Loucy (cell line): ENCODE results near the gene RAPSN.

Experiments used
- H2AFZ ChIP-seq: fragments of 200-600 bp; sonication (generic); 2 replicates; pipeline ENCODE4 v1.6.0; 2016; ENCODE audit warnings: antibody characterized with exemption, mild to moderate bottlenecking, low read length, moderate library complexity
- H3F3A ChIP-seq: fragments of 200-600 bp; 2 replicates; pipeline ENCODE4 v1.6.0; 2016; ENCODE audit warnings: antibody characterized with exemption, low read depth, mild to moderate bottlenecking
- H3K27me3 ChIP-seq: fragments of 200-600 bp; sonication (generic); 2 replicates; pipeline ENCODE4 v1.6.1; 2014; ENCODE audit warnings: low read length, mild to moderate bottlenecking; ENCODE audit not compliant: insufficient read depth, poor library complexity, severe bottlenecking
- H3K36me3 ChIP-seq: fragments of 200-600 bp; sonication (generic); 2 replicates; pipeline ENCODE4 v1.6.1; 2016; ENCODE audit warnings: low read length; ENCODE audit not compliant: insufficient read depth
- H3K4me1 ChIP-seq: fragments of 200-600 bp; sonication (generic); 2 replicates; pipeline ENCODE4 v1.5.1; 2014; ENCODE audit warnings: low read length, mild to moderate bottlenecking; ENCODE audit not compliant: insufficient read depth, poor library complexity, severe bottlenecking
- H3K4me2 ChIP-seq: fragments of 200-600 bp; sonication (generic); 2 replicates; pipeline ENCODE4 v1.6.0; 2014; ENCODE audit warnings: antibody characterized with exemption, low read length, low read depth, mild to moderate bottlenecking; ENCODE audit not compliant: poor library complexity, severe bottlenecking
- H3K4me3 ChIP-seq: fragments of 200-600 bp; sonication (generic); 2 replicates; pipeline ENCODE4 v1.5.1; 2014; ENCODE audit warnings: low read length, mild to moderate bottlenecking, mixed read lengths; ENCODE audit not compliant: poor library complexity, severe bottlenecking
- H3K79me2 ChIP-seq: fragments of 200-600 bp; sonication (generic); 2 replicates; pipeline ENCODE4 v1.6.1; 2014; ENCODE audit warnings: low read length; ENCODE audit not compliant: insufficient read depth
- H3K9ac ChIP-seq: fragments of 200-600 bp; sonication (generic); 2 replicates; pipeline ENCODE4 v1.6.0; 2014; ENCODE audit warnings: mild to moderate bottlenecking, low read depth, low read length, moderate library complexity; ENCODE audit not compliant: poor library complexity, severe bottlenecking
- H3K9me2 ChIP-seq: fragments of 200-600 bp; sonication (generic); replicated peaks from 2 replicates; pipeline ENCODE4 v1.6.1; 2016; ENCODE audit warnings: low read depth, low read length, mixed read lengths
- H3K9me3 ChIP-seq: fragments of 200-600 bp; sonication (generic); 2 replicates; pipeline ENCODE4 v1.6.1; 2014; ENCODE audit warnings: mild to moderate bottlenecking, antibody characterized with exemption, low read length, low read depth; ENCODE audit not compliant: insufficient read depth
- H4K20me1 ChIP-seq: fragments of 200-600 bp; sonication (generic); 2 replicates; pipeline ENCODE4 v1.6.0; 2014; ENCODE audit warnings: antibody characterized with exemption, low read length, mild to moderate bottlenecking; ENCODE audit not compliant: insufficient read depth, poor library complexity, severe bottlenecking
- CTCF ChIP-seq: fragments of 200-600 bp; sonication (generic); conservative IDR thresholded peaks from 2 replicates; pipeline ENCODE4 v1.5.1; 2014; ENCODE audit warnings: mild to moderate bottlenecking, antibody characterized with exemption, low read length
- EZH2phosphoT487 ChIP-seq: fragments of 200-600 bp; IDR thresholded peaks from 2 replicates; pipeline ENCODE4 v1.6.1; 2018; ENCODE audit warnings: antibody characterized with exemption, mild to moderate bottlenecking, moderate library complexity, borderline replicate concordance

Gene RAPSN

GRCh38 chr11:47387944-47388696, 60.8 kb downstream of the RAPSN start:
- H3K4me1 ChIP-seq: peaks cover 44% of the 10 kb centered on the region
- H3K4me3 ChIP-seq: no peak overlapping the region
- no peaks in the 10 kb centered on the region for H3K27me3 ChIP-seq
- no peaks in the 10 kb centered on the region for H4K20me1 ChIP-seq
- H3F3A ChIP-seq: no peaks in the 10 kb centered on the region
- H3K9me3 ChIP-seq: no peaks in the 10 kb centered on the region
- H3K79me2 ChIP-seq: no peaks in the 10 kb centered on the region
- peak overlapping the region; percentile 46 for H2AFZ ChIP-seq
- H3K36me3 ChIP-seq: no peaks in the 10 kb centered on the region
- no peak overlapping the region for H3K4me2 ChIP-seq
- H3K9me2 ChIP-seq: no peaks in the 10 kb centered on the region
- TF ChIP-seq EZH2phosphoT487 (no peak), CTCF (no peak)
- no peak overlapping the region for H3K9ac ChIP-seq
